HepG2 (cell line): ENCODE data around the gene MID2. TPM values are rescaled to one million over a fixed set of nuclear protein-coding genes. Genes with fewer than 3 reads are reported as not detected.

Experiments used
- ATAC-seq: fragments of 200-7000 bp; cut with Tn5 transposase; 3 replicates; pipeline ENCODE4 v1.9.1; 2020; ENCODE audit warnings: mild to moderate bottlenecking, moderate library complexity
- BruUV-seq: library from RNA; stranded (reverse); fragments of 400-500 nt; replicated peaks from 2 replicates; lab custom pipeline; 2021; lab: Mats Ljungman, UMichigan
- CTCF ChIA-PET: fragments of 300-600 bp; formaldehyde crosslinking; extraction: SDS; loops from one replicate; lab custom pipeline; 2021; ENCODE audit warnings: low total read pairs, inconsistent platforms, low intra/inter-chr PET ratio; lab: Yijun Ruan, JAX
- POLR2A ChIA-PET: fragments of 350-600 bp; sonication (Branson Sonifier 250); formaldehyde crosslinking; loops from one replicate; lab custom pipeline; 2020; ENCODE audit warnings: antibody characterized with exemption, inconsistent platforms; lab: Yijun Ruan, JAX
- DNase-seq: peaks from one replicate; pipeline ENCODE4 v3.0.0-alpha.2; 2015; ENCODE audit warnings: low spot score
- FAIRE-seq: peaks from 3 replicates; lab custom pipeline; 2011; peaks lifted over from hg19 to GRCh38; lab: Jason Lieb, UNC
- H2AFZ ChIP-seq: one replicate; pipeline ENCODE4 v1.6.1; 2011; ENCODE audit warnings: low read length, inconsistent platforms
- H3K27ac ChIP-seq: fragments of 300-600 bp; 3 replicates; pipeline ENCODE4 v1.8.0; 2011; ENCODE audit warnings: mixed run types, mild to moderate bottlenecking, mixed read lengths, low read length, inconsistent platforms; ENCODE audit not compliant: insufficient read depth; ENCODE audit errors: extremely low read length
- H3K27me3 ChIP-seq, 2 experiments: fragments of 200-600 bp in 1 of 2; 2 replicates in 1 of 2; 3 replicates in 1 of 2; pipeline versions ENCODE4 v1.6.0 to v1.8.0; 2011; ENCODE audit warnings: low read length in 2 of 2, mild to moderate bottlenecking in 2 of 2, moderate library complexity in 2 of 2, inconsistent platforms in 1 of 2; ENCODE audit not compliant: insufficient read depth in 2 of 2, control insufficient read depth in 1 of 2
- H3K36me3 ChIP-seq, 2 experiments: fragments of 200-600 bp in 1 of 2; replicated peaks in 1 of 2; 2 replicates in 1 of 2; 3 replicates in 1 of 2; pipeline versions ENCODE4 v1.5.1 to v1.8.0; 2011; ENCODE audit warnings: low read length in 2 of 2, inconsistent platforms in 1 of 2; ENCODE audit not compliant: insufficient read depth in 2 of 2, control insufficient read depth in 1 of 2
- H3K4me1 ChIP-seq: 2 replicates; pipeline ENCODE4 v1.5.1; 2012; ENCODE audit warnings: low read length, inconsistent platforms; ENCODE audit not compliant: insufficient read depth
- H3K4me2 ChIP-seq: 2 replicates; pipeline ENCODE4 v1.6.0; 2011; ENCODE audit warnings: low read depth, low read length, inconsistent platforms
- H3K4me3 ChIP-seq, 3 experiments: fragments of 200-600 bp in 1 of 3; sonication (generic), shearing (Covaris generic) in 1 of 3; replicated peaks in 1 of 3; 2 replicates each; pipeline ENCODE4 v1.5.1; 2011 to 2016; ENCODE audit warnings: low read length in 3 of 3, inconsistent platforms in 2 of 3, low read depth in 2 of 3, mild to moderate bottlenecking in 2 of 3, control low read depth in 1 of 3, mixed read lengths in 1 of 3; ENCODE audit not compliant: insufficient read depth in 1 of 3
- H3K79me2 ChIP-seq: one replicate; pipeline ENCODE4 v1.6.1; 2011; ENCODE audit warnings: low read length, inconsistent platforms; ENCODE audit not compliant: insufficient read depth
- H3K9ac ChIP-seq: 2 replicates; pipeline ENCODE4 v1.6.0; 2011; ENCODE audit warnings: mild to moderate bottlenecking, low read depth, low read length, inconsistent platforms; ENCODE audit not compliant: insufficient read depth
- H3K9me3 ChIP-seq: 2 replicates; pipeline ENCODE4 v1.5.1; 2012; ENCODE audit warnings: mild to moderate bottlenecking, low read length
- H4K20me1 ChIP-seq: 2 replicates; pipeline ENCODE4 v1.6.0; 2011; ENCODE audit warnings: inconsistent platforms, mild to moderate bottlenecking, low read length, moderate library complexity; ENCODE audit not compliant: insufficient read depth
- FOSL1 ChIP-seq: sonication (generic); formaldehyde crosslinking; IDR thresholded peaks from 2 replicates; pipeline ENCODE4 v1.9.0; 2021; ENCODE audit warnings: missing genetic modification reagents, borderline replicate concordance
- MIXL1 ChIP-seq: IDR thresholded peaks from 2 replicates; pipeline ENCODE4 v1.6.1; 2016
- MYC ChIP-seq: sonication (generic); formaldehyde crosslinking; IDR thresholded peaks from 2 replicates; pipeline ENCODE4 v1.9.0; 2021; ENCODE audit warnings: missing genetic modification reagents, borderline replicate concordance
- MZF1 ChIP-seq: sonication (generic); formaldehyde crosslinking; IDR thresholded peaks from 2 replicates; pipeline ENCODE4 v1.8.1; 2023; ENCODE audit warnings: mild to moderate bottlenecking, missing genetic modification reagents, borderline replicate concordance
- PHF21A ChIP-seq: sonication (generic); formaldehyde crosslinking; IDR thresholded peaks from 2 replicates; pipeline ENCODE4 v1.5.0; 2020; ENCODE audit warnings: mild to moderate bottlenecking, missing genetic modification reagents
- REPIN1 ChIP-seq: sonication (generic); formaldehyde crosslinking; IDR thresholded peaks from 2 replicates; pipeline ENCODE4 v1.8.0; 2022; ENCODE audit warnings: missing genetic modification reagents, low read depth, mild to moderate bottlenecking, borderline replicate concordance
- SRY ChIP-seq: sonication (generic); formaldehyde crosslinking; IDR thresholded peaks from 2 replicates; pipeline ENCODE4 v1.8.0; 2022; ENCODE audit warnings: mild to moderate bottlenecking, missing genetic modification reagents
- ZBTB7A ChIP-seq: sonication (generic); formaldehyde crosslinking; IDR thresholded peaks from 2 replicates; pipeline ENCODE4 v1.8.0; 2022; ENCODE audit warnings: mild to moderate bottlenecking, missing genetic modification reagents
- ZNF382 ChIP-seq: sonication (generic); formaldehyde crosslinking; IDR thresholded peaks from 2 replicates; pipeline ENCODE4 v1.5.0; 2020; ENCODE audit warnings: missing genetic modification reagents, mild to moderate bottlenecking, borderline replicate concordance
- ZNF441 ChIP-seq: sonication (generic); formaldehyde crosslinking; IDR thresholded peaks from 2 replicates; pipeline ENCODE4 v1.7.0; 2021; ENCODE audit warnings: missing genetic modification reagents, borderline replicate concordance
- ZNF496 ChIP-seq: sonication (generic); formaldehyde crosslinking; IDR thresholded peaks from 2 replicates; pipeline ENCODE4 v1.8.1; 2023; ENCODE audit warnings: mild to moderate bottlenecking, moderate library complexity, missing genetic modification reagents; ENCODE audit not compliant: insufficient replicate concordance
- WGBS: methylation state at CpG from one replicate; pipeline ENCODE4 v1.1.6; 2017; ENCODE audit warnings: low lambda C conversion rate; 5-methylcytosine and 5-hydroxymethylcytosine counted together
- in situ Hi-C: cut with HindIII; loops from 2 replicates; pipeline ENCODE4 v1.10.0; 2017; ENCODE audit warnings: low pct_unique_long_range_greater_than_20kb; ENCODE audit not compliant: extremely low pct_ligation_motif_present
- intact Hi-C: fragments of 100-400 bp; cut with micrococcal nuclease; formaldehyde crosslinking; loops from one replicate; pipeline ENCODE4 v1.10.0; 2022; ENCODE audit not compliant: unreplicated experiment
- polyA plus RNA-seq, 8 experiments: library from polyadenylated mRNA; depleted of rRNA in 3 of 8; stranded (reverse) in 7 of 8; unstranded in 1 of 8; fragments of >200 nt; fragmentation: Illumina TruSeq in 4 of 8; extraction: Trizol in 4 of 8; gene quantifications; 2 replicates each; pipeline versions ENCODE4 v1.2.1 to v1.2.3, GENCODE V29; 2011 to 2016; ENCODE audit warnings: low read depth in 4 of 8, missing spikeins in 1 of 8, mixed read lengths in 1 of 8; ENCODE audit not compliant: insufficient read depth in 1 of 8
- total RNA-seq, 5 experiments: library from RNA; depleted of rRNA; stranded (reverse); fragments of >200 nt; fragmentation: Illumina TruSeq; extraction: Trizol; gene quantifications; 2 replicates each; pipeline ENCODE4 v1.2.3, GENCODE V29; 2016; ENCODE audit warnings: low read depth in 1 of 5
- TF ChIP-seq, protein P1 (sequence below): sonication (generic); formaldehyde crosslinking; IDR thresholded peaks from 2 replicates; pipeline ENCODE4 v1.5.1; 2020; ENCODE audit warnings: mild to moderate bottlenecking, missing genetic modification reagents, moderate library complexity
- TF ChIP-seq, protein P2 (sequence below): sonication (generic); formaldehyde crosslinking; IDR thresholded peaks from 2 replicates; pipeline ENCODE4 v1.4.0; 2020; ENCODE audit warnings: missing genetic modification reagents
- TF ChIP-seq, protein P3 (sequence below): sonication (generic); formaldehyde crosslinking; conservative IDR thresholded peaks from 2 replicates; pipeline ENCODE4 v1.8.1; 2023; ENCODE audit warnings: missing genetic modification reagents

MID2 gene
- total and polyA plus RNA-seq, 2 of the 13 experiments (the other 11 are each of a cell fraction or from before 2014, with no cell fraction given), result 0.05 to 0.09 TPM

DNA sequence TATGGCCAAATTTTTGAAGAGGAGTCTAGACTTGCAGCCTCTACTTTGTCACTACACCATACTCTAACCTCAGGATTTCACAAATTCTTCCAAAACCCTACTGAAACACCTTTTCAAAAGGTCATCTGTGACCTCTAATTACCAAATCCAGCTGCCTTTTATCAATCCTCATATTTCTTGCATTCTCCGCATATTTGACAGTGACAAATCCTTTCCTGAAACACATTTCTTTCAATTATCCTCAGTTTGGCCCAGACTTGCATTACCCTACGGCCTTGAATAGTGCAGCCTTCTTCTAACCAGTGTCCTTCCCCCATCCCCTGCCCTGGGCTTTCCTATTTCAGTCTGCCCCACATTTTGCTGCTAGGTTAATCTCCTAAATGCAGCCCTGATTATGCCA, 25.5 kb downstream of the MID2 start:
- Histone ChIP-seq H3K9ac (no peak overlapping the region), H2AFZ (no peak overlapping the region), H3K36me3 (no peaks in the 10 kb centered on the region), H3K27me3 (no peaks in the 10 kb centered on the region), H3K27ac (no peak overlapping the region), H3K4me3 (no peak overlapping the region), H3K4me1 (no peaks in the 10 kb centered on the region), H3K79me2 (no peaks in the 10 kb centered on the region), H3K9me3 (no peaks in the 10 kb centered on the region), H4K20me1 (no peaks in the 10 kb centered on the region), H3K4me2 (no peak overlapping the region)
- BruUV-seq, result no TSS peak
- CTCF ChIA-PET, result no interaction called here
- ATAC-seq (no peak), DNase-seq (no peak), FAIRE-seq (no peak)
- in situ Hi-C loops, result no loop called here
- POLR2A ChIA-PET, result no interaction called here
- intact Hi-C loops, result no loop called here
- 53% methylated on average over 2 of the region's 2 CpGs for WGBS
- no peak for TF ChIP-seq MIXL1 (CRISPR knock-in tag)
- TF ChIP-seq PHF21A (CRISPR knock-in tag), result no peak
- no peak for TF ChIP-seq ZBTB7A (CRISPR knock-in tag)
- TF ChIP-seq SRY, result no peak
- no peak for TF ChIP-seq ZNF496 (CRISPR knock-in tag)
- no peak for TF ChIP-seq REPIN1 (CRISPR knock-in tag)
- no peak for TF ChIP-seq FOSL1
- TF ChIP-seq, protein P1, sequence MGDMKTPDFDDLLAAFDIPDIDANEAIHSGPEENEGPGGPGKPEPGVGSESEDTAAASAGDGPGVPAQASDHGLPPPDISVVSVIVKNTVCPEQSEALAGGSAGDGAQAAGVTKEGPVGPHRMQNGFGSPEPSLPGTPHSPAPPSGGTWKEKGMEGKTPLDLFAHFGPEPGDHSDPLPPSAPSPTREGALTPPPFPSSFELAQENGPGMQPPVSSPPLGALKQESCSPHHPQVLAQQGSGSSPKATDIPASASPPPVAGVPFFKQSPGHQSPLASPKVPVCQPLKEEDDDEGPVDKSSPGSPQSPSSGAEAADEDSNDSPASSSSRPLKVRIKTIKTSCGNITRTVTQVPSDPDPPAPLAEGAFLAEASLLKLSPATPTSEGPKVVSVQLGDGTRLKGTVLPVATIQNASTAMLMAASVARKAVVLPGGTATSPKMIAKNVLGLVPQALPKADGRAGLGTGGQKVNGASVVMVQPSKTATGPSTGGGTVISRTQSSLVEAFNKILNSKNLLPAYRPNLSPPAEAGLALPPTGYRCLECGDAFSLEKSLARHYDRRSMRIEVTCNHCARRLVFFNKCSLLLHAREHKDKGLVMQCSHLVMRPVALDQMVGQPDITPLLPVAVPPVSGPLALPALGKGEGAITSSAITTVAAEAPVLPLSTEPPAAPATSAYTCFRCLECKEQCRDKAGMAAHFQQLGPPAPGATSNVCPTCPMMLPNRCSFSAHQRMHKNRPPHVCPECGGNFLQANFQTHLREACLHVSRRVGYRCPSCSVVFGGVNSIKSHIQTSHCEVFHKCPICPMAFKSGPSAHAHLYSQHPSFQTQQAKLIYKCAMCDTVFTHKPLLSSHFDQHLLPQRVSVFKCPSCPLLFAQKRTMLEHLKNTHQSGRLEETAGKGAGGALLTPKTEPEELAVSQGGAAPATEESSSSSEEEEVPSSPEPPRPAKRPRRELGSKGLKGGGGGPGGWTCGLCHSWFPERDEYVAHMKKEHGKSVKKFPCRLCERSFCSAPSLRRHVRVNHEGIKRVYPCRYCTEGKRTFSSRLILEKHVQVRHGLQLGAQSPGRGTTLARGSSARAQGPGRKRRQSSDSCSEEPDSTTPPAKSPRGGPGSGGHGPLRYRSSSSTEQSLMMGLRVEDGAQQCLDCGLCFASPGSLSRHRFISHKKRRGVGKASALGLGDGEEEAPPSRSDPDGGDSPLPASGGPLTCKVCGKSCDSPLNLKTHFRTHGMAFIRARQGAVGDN (CRISPR knock-in tag), result no peak
- TF ChIP-seq ZNF382 (CRISPR knock-in tag), result no peak
- TF ChIP-seq MZF1 (CRISPR knock-in tag), result no peak
- TF ChIP-seq, protein P2, sequence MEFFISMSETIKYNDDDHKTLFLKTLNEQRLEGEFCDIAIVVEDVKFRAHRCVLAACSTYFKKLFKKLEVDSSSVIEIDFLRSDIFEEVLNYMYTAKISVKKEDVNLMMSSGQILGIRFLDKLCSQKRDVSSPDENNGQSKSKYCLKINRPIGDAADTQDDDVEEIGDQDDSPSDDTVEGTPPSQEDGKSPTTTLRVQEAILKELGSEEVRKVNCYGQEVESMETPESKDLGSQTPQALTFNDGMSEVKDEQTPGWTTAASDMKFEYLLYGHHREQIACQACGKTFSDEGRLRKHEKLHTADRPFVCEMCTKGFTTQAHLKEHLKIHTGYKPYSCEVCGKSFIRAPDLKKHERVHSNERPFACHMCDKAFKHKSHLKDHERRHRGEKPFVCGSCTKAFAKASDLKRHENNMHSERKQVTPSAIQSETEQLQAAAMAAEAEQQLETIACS (CRISPR knock-in tag), result no peak
- no peak for TF ChIP-seq ZNF441
- TF ChIP-seq MYC, result no peak
- TF ChIP-seq, protein P3, sequence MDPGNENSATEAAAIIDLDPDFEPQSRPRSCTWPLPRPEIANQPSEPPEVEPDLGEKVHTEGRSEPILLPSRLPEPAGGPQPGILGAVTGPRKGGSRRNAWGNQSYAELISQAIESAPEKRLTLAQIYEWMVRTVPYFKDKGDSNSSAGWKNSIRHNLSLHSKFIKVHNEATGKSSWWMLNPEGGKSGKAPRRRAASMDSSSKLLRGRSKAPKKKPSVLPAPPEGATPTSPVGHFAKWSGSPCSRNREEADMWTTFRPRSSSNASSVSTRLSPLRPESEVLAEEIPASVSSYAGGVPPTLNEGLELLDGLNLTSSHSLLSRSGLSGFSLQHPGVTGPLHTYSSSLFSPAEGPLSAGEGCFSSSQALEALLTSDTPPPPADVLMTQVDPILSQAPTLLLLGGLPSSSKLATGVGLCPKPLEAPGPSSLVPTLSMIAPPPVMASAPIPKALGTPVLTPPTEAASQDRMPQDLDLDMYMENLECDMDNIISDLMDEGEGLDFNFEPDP, result no peak
